Neural cell (in vitro differentiated cells): ENCODE data around the gene GOLGA8N.
"Not testable (repeated sequence)": the region's sequence is repeated elsewhere in the genome, so short reads cannot be mapped to it uniquely, and the experiment has no call there.

ENCODE experiments used
- CTCF ChIP-seq: fragments of 450-650 bp; IDR thresholded peaks from 2 replicates; pipeline ENCODE4 v1.5.1; 2014; ENCODE audit warnings: antibody characterized with exemption, mild to moderate bottlenecking, moderate library complexity; ENCODE audit not compliant: poor library complexity, severe bottlenecking
- EZH2 ChIP-seq: fragments of 200-600, 300-800 bp; shearing (Covaris generic), sonication (generic); IDR thresholded peaks from 2 replicates; pipeline ENCODE4 v1.6.1; 2014; ENCODE audit warnings: antibody characterized with exemption, low read length, borderline replicate concordance, mild to moderate bottlenecking; ENCODE audit not compliant: insufficient read depth, poor library complexity, severe bottlenecking
- TAF1 ChIP-seq: IDR thresholded peaks from 2 replicates; pipeline ENCODE4 v1.6.1; 2012; ENCODE audit warnings: low read depth

DNA sequence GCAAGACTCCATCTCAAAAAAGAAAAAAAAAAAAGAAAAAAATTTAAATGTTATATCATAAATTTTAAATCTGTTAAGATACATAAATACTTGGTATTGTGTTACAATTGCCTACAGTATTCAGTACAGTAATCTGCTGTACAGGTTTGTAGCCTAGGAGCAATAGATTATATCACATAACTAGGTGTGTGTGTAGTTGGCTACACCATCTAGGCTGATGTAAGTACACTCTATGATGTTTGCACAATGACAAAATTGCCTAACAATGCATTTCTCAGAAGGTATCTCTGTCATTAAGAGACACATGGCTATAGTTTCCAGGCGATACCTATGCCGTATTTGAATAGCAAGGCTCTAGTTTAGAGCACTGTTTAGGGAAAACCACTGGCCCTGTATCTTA lies 16.3 kb downstream of the GOLGA8N start:
- TF ChIP-seq TAF1, CTCF, EZH2: not testable (repeated sequence)
